ENCODE measurements around the gene KIT. TPM values are rescaled to one million over a fixed set of nuclear protein-coding genes. Genes with fewer than 3 reads are reported as not detected.

The KIT gene
- total and polyA plus RNA-seq, 10 of the 15 experiments (the other 5 are each of a cell fraction or from before 2014, with no cell fraction given) = 0.01 to 0.03 TPM; not detected in 8

- no peaks in the 10 kb centered on the region for H3K4me1 ChIP-seq (ENCODE audit: control insufficient read depth, insufficient read depth, low read length)
- CTCF ChIA-PET = no interaction called here
- intact Hi-C loops (cut with micrococcal nuclease; ENCODE audit: unreplicated experiment) = no loop called here
- H3K4me2 ChIP-seq (ENCODE audit: control insufficient read depth, insufficient read depth) = no peak overlapping the region
- no peak for FAIRE-seq
- POLR2A ChIA-PET = no interaction called here
- no TSS peak for BruUV-seq (replicated peaks)
- H2AFZ ChIP-seq (ENCODE audit: control insufficient read depth, low read depth, low read length) = no peak overlapping the region
- WGBS (ENCODE audit: insufficient coverage, insufficient replicate concordance, low lambda C conversion rate, missing lambda C conversion rate) = 38% methylated on average over 19 of the region's 20 CpGs
- no peaks in the 10 kb centered on the region for H4K20me1 ChIP-seq (ENCODE audit: control insufficient read depth, insufficient read depth)
- no peak for ATAC-seq
- no peaks in the 10 kb centered on the region; the same call in 2 of the 3 replicates for H3K9me3 ChIP-seq (replicated peaks; ENCODE audit: control insufficient read depth, insufficient read depth, low read length)
- RAD21 ChIA-PET (ENCODE audit: unreplicated experiment) = no interaction called here
- H3K27ac ChIP-seq (ENCODE audit: control insufficient read depth, insufficient read depth) = no peak overlapping the region
- SMC1A ChIA-PET (ENCODE audit: uncharacterized antibody, unreplicated experiment) = no interaction called here
- H3K79me2 ChIP-seq (ENCODE audit: control insufficient read depth, insufficient read depth, low read length) = no peaks in the 10 kb centered on the region
- no peaks in the 10 kb centered on the region for H3K36me3 ChIP-seq (ENCODE audit: control insufficient read depth in 2 of 2, insufficient read depth in 2 of 2, low read length in 1 of 2)
- DNase-seq (ENCODE audit: low read depth, low spot score) = no peak
- no peak overlapping the region for H3K9ac ChIP-seq (ENCODE audit: control insufficient read depth, insufficient read depth, low read length)
- in situ Hi-C loops (cut with MboI) = no loop called here
- no peaks in the 10 kb centered on the region for H3K27me3 ChIP-seq (replicated peaks in 1 of 2; ENCODE audit: control insufficient read depth in 2 of 2, insufficient read depth in 2 of 2, low read length in 1 of 2)
- H3K4me3 ChIP-seq = no peak overlapping the region
- TF ChIP-seq ZNF592 (IDR thresholded peaks at IDR 0.05) = no peak
- no peak for TF ChIP-seq NRF1 (conservative IDR thresholded peaks at IDR 0.05; ENCODE audit: low read depth, low read length)
- TF ChIP-seq NFXL1 (IDR thresholded peaks at IDR 0.05; ENCODE audit: borderline replicate concordance) = no peak
- TF ChIP-seq ATF3 (IDR thresholded peaks at IDR 0.05; ENCODE audit: borderline replicate concordance, extremely low read depth, low read depth, low read length) = no peak
- no peak for TF ChIP-seq POLR2AphosphoS5 (IDR thresholded peaks at IDR 0.05; ENCODE audit: low read length)
- no peak for TF ChIP-seq MTA3 (IDR thresholded peaks at IDR 0.05; ENCODE audit: borderline replicate concordance, low read length)
- TF ChIP-seq, protein P1, sequence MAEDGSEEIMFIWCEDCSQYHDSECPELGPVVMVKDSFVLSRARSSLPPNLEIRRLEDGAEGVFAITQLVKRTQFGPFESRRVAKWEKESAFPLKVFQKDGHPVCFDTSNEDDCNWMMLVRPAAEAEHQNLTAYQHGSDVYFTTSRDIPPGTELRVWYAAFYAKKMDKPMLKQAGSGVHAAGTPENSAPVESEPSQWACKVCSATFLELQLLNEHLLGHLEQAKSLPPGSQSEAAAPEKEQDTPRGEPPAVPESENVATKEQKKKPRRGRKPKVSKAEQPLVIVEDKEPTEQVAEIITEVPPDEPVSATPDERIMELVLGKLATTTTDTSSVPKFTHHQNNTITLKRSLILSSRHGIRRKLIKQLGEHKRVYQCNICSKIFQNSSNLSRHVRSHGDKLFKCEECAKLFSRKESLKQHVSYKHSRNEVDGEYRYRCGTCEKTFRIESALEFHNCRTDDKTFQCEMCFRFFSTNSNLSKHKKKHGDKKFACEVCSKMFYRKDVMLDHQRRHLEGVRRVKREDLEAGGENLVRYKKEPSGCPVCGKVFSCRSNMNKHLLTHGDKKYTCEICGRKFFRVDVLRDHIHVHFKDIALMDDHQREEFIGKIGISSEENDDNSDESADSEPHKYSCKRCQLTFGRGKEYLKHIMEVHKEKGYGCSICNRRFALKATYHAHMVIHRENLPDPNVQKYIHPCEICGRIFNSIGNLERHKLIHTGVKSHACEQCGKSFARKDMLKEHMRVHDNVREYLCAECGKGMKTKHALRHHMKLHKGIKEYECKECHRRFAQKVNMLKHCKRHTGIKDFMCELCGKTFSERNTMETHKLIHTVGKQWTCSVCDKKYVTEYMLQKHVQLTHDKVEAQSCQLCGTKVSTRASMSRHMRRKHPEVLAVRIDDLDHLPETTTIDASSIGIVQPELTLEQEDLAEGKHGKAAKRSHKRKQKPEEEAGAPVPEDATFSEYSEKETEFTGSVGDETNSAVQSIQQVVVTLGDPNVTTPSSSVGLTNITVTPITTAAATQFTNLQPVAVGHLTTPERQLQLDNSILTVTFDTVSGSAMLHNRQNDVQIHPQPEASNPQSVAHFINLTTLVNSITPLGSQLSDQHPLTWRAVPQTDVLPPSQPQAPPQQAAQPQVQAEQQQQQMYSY (CRISPR knock-in tag; IDR thresholded peaks at IDR 0.05) = no peak
- no peak for TF ChIP-seq POU2F2 (IDR thresholded peaks at IDR 0.05; ENCODE audit: borderline replicate concordance, low read depth, low read length)
- TF ChIP-seq ZBTB40 (IDR thresholded peaks at IDR 0.05; ENCODE audit: borderline replicate concordance) = no peak
- no peak for TF ChIP-seq RAD51 (IDR thresholded peaks at IDR 0.05)
Observed at GRCh38 chr4:54708339-54709279, 50.9 kb downstream of the KIT start.

Data from GM12878 (cell line).